GM19043 (cell line): ENCODE measurements around the gene S100PBP.

ENCODE experiments used
- ATAC-seq: cut with Tn5 transposase; IDR thresholded peaks from one replicate; pipeline ENCODE4 v1.9.1; 2021; ENCODE audit warnings: low read depth; ENCODE audit not compliant: unreplicated experiment

Gene S100PBP

DNA sequence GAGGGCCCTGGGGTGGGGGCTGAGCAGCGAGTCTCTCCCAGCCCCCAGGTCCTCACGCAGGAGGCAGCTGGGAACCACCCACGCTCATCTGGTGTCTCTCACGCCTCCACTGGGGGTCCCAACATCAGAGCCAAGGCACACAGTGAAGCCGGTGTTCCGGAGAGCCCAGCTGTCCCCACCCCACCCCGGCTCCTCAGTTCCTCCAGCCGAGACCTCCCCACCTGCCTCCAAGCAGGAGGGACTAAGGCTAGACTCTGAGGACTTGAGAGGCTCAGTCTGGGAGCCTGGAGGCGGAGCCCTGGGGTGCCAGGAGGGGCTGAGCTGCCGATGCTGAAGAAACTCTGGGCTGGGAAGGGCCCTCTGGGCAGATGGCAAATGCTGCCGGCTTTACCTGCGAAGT, 67.3 kb downstream of the S100PBP start:
- no peak for ATAC-seq

DNA sequence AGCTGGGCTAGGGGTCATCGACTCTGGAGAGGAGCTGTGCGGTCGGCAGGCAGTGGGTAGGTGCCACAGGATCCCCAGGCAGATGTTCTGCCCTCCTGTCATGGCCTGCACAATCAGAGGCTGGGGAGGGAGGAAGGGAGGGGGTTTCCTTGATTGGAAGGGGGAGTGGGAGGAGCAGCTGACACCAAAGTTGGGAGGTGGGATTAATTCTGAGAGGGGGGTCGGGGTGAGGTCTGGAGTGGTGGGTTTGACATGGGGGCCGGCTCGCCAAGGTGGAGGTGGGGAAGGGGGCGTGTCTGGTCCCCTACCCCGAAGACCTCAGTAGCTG, 68.2 kb downstream of the S100PBP start:
- ATAC-seq: no peak

DNA sequence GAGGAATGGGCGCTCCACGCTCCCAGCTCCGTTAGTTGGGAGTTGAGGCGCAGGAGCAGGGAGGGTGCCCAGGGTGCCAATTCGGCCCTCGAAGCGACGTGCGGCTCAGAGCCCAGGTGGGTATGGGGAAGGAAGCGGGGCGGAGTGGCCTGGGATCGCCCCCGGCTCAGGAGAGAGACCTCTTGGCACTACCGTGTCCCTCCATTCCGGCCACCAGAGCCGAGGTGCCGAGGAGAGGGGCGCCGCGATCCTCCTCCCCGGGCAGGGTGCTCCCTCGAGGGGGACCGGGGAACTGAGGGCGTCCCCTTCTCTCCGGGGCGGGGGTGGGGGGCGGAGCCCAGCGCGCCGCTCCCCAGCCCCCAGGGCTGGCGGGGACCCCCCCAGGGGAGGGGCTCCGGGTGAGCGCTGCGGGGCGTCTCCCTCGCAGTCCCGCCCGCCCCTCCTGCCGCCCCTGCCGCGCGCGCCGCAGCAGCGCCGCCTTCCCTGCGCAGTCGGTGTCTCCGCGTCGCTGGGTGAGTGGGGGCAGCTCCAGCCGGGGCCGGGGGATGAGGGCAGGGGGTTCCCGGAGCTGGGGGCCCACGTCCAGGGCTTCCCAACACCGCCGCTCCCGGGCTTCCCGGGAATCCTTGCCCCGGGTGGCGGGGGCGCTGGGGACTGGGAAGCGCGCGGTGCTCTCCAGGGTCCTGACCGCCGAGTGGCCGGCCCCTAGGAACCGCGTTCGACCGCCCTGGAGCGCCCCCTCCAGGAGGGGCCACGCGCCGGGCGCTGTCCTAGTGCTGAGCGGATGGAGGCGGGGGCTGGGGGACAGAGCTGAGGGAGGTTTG, 68.8 kb downstream of the S100PBP start, which contains the start of gene HPCA:
Gene HPCA, plus strand, starts transcription at position 488 of the 824 bp plus-strand sequence. CDS start 2,408 bp downstream, outside the sequence.
- no peak for ATAC-seq

DNA sequence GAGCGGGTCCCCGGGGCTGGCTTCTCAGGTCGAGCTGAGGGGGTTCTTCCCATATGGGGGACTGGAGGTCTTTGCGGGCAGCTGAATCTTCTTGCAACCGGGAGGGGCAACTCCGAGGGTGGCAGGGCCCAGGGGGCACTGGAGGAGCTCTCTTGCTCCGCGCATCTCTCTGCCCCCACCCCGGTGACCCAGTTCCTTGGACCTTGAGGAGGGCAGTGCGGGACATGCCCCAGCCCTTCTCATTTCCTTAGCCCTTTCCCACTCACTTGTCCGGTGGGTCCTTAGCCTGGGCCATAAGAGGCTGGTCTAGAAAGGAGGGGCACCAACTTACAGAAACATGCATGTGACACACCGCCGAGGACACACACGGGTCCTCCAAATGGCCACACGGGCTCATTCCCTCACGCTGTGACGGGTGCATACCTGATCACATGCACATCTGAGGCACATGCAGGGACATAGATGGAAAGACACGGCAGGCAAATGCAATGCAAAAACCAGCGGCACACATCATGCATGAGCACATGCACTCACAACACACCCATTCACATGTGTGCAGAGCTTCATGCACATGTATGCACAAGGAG, 69.5 kb downstream of the S100PBP start:
- no peak for ATAC-seq

DNA sequence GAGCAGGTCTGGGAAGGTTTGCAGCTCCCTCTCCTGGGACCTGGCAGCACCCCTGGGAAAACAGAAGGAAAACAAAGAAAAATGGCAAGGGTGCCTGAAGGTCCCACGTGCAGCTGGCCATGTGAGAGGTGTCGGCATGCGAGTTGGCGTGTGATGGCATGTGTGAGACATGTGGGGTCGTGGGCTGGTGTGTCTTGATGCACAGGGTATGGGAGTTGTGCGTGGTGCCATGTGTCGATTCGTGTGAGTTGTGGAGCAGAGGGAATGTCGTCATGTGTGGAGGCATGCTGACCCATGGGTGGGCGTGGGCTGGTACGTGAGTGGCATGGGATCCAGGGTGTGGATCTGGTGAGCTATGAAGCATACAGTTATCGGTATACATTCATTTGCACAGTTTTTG, 70.2 kb downstream of the S100PBP start:
- ATAC-seq: no peak

DNA sequence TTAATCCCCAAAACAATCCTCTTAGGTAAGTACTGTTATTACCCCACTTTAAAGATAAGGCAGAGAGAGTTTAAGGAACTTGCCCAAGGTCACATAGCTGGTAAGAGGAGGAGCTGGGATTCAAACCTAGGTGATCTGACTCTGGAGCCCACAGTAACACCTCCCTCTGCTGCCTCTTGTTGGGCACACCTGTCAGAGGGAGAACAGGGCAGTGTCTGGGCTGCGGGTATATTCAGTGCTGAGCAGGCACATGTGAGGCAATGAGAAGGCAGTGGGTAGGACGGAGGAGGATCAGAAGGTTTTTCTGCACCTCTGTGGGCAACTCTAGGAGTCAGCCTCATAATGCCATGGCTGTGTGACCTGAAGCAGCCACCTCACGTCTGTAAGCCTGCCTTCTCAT, 70.7 kb downstream of the S100PBP start:
- no peak for ATAC-seq

GRCh38 chr1:32888677-32889420, 71.4 kb downstream of the S100PBP start:
- ATAC-seq: no peak

DNA sequence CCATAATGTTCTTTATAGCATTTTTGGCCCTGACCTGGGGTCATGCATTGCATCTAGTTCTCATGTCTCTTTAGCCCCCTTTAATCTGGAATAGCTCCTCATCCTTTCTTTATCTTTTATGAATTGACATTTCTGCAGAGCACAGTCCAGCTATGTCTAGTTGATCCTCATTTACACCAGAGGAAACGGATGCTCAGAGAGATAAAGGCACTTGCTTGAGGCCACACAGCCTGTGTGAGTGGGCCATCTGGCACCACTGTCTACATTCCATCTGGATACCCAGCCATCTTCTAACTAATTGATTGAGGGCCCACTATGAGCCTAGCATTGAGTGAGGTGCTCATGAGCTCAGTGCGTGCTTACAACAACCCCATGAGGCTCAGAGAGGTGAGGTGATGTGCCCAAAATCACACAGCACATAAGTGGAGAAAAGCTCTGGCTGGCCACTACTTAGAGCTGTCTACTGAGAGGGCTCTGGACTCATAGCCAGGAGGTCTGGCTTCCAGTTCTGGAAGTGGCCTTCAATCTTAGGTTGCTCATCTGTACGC, 72.4 kb downstream of the S100PBP start:
- ATAC-seq: no peak

DNA sequence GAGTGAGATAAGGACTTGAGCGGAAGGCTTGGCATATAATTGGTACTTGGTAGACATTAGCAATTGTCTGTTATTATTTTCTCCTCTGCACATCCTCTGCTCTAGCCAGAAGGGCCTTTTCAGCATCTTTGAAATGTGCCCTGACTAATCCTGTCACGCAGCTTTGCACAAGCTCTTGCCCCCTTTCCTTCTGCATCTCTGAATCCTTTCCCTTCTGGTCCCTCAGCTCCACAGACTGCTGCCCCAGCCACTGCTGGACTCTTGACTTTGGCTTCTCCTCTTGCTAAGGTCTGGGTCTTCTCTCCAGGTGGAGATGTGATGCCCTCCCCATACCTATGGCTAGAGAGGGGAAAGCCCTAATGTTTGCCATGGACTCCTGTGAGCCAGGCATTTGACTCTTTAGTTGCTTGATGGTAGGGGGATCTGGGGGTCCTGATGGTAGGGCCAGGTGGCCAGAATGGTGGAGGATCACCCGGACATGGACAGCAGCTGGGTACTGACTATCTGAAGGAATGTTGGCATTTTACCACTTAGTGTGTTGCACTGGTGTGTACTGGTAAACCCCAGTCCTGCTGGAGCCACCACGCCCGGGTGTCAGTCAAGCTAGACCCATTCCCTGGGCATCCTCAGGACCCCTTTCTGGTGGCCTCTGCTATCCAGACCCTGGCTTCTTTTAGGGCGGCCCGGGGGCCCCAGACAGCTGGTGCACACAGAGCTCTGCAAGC, 73.2 kb downstream of the S100PBP start:
- ATAC-seq: no peak

DNA sequence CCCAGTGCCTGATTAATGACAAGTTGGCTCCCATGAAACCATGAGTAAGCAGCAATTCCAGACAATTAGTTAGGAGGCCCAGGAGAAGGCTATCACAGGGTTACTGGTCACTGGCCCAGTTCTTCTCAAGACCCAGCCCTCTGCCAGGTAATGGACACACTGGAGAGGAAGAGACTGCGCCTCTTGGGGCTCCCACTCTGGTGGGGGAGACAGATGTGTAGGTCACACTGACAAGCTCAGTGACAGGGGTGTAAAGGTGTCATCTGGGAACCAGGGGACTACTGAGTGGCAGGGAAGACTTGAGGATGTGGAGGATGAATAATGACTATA, 73.8 kb downstream of the S100PBP start:
- no peak for ATAC-seq

DNA sequence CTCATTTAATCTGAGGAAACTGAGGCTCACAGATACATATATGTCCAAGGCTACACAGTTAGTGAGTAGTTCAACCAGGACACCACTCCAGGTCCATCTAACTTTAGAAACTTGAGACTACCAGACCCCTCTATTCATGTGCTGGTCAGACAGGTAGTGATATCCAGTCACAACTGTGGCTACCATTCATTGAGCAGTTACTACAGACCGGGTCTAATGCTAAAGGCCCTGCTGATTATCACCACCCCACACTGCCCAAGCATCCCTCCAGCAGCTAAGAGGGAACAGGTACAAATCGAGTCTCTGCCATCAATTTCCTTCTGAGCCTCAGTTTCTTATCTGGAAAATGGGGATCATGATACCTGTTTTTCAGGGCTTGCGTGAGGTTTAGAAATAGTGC, 74.2 kb downstream of the S100PBP start:
- ATAC-seq: no peak

DNA sequence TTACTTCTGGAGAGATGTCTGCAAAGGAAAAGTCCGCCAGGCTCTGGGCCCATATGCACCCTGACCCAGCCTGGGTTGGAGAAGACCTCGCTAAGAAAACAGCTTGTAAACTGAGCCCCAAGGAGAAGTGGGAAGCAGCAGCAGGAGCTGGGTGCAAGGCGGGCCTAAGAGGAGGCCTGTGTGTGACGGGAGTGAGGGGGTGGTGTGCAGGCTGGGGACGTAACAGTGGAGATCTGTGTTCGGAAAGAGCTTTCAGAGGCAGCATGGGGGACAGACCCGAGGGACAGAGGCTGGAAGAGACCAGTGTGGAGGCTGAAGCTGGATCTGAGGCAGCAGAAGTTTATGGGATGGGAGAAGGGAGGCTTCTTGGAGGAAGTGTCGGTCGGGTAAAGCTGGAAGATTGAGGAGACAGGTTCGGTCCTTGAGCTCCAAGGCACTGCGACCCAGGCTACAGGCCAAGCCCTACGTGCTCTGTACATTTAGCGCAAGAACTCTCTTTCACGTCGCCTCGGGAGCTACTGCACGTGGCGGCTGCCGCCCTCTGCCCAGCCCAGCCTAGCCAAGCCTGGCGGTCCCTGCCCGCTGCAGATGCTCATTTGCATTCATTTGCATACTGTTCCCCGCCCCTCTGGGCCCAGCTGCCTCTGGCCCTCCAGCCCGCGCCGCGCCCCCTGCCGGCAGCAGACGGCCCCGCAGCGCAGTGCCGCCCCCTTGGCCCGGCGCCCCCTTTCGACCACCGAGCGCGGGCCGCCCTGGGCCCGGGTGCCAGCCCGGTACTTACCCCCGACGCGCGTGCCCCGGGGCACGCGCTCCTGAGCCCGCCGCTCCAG, 75.1 kb downstream of the S100PBP start:
- ATAC-seq: no peak

DNA sequence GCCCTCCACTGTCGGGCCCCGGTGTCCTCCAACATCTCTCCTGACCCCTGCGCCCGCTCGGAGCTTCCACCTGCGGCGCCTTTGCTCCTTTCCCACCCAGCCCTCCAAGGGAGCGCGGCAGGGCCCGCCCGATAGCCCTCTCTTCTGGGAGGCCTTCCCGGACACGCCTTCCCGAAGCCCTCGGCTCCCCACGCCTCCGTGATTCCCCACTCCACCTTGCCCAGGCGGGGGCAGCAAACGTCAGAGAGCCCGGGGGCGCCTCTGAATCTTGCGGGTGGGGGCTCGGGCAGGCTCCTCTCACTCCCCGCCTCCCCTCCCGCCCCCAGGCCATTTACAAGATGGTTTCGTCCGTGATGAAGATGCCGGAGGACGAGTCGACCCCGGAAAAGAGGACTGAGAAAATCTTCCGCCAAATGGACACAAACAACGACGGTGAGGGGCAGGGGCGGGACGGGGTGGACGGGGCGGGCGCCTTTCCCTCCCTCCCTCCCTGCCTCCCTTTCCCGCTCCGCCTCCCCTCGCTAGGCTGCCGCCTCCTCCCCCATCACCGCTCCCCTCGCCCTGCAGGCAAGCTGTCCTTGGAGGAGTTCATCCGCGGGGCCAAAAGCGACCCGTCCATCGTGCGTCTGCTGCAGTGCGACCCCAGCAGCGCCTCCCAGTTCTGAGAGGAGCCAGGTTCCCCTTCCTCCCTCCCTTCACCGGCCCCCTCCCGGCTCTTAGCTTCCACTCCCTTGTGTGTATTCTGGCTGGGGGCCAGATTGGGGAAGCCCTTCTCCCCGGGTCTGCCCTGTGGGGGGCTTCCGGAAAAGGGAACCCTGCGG, 76.0 kb downstream of the S100PBP start:
- ATAC-seq: no peak

DNA sequence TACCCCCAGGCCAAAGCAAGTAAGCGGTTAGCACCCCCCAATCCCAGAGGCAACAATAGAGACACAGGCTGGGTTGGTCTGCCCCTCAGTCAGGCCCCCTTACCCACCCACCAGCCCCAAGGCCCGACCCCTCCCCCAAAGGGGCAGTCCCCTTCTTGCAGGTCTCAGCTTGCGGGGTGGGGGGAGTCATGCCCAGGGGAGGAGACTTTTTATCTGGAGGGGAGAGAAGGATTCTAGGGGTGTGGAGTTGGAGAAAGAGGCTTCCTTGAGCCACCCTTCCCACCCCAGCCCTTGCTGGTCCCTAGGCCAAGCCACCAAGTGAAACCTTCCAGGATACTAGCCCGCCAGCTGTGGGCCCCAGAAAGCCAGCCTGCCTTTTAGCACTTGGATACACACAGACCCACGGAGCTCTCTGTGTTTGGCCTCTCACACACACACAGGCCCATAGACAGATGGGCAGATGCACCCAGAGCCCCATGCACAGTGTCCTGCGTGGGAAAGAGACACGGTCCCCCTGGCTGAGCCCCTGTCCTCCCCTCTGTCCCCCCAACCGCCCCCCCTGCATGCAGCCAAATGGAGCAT, 76.7 kb downstream of the S100PBP start:
- no peak for ATAC-seq

DNA sequence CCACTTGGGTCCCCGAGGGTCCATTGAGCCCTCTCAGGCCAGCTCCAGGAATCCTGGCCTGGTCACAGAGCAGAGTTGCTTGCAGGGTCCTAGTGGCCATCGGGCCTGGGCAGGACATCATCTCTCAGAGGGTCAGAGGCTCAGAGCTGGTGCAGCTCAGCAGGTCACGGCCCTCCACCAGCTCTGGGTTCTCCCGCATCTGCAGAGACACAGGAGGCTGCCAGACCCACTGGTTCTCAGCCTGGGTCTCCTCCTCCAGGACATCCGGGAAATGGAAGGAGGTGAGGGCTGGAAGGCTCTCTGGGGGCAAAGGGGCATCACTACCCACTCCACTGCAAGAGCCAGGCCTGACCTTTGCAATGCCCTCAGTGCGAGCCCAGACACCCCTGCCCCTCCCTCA, 77.2 kb downstream of the S100PBP start:
- no peak for ATAC-seq

DNA sequence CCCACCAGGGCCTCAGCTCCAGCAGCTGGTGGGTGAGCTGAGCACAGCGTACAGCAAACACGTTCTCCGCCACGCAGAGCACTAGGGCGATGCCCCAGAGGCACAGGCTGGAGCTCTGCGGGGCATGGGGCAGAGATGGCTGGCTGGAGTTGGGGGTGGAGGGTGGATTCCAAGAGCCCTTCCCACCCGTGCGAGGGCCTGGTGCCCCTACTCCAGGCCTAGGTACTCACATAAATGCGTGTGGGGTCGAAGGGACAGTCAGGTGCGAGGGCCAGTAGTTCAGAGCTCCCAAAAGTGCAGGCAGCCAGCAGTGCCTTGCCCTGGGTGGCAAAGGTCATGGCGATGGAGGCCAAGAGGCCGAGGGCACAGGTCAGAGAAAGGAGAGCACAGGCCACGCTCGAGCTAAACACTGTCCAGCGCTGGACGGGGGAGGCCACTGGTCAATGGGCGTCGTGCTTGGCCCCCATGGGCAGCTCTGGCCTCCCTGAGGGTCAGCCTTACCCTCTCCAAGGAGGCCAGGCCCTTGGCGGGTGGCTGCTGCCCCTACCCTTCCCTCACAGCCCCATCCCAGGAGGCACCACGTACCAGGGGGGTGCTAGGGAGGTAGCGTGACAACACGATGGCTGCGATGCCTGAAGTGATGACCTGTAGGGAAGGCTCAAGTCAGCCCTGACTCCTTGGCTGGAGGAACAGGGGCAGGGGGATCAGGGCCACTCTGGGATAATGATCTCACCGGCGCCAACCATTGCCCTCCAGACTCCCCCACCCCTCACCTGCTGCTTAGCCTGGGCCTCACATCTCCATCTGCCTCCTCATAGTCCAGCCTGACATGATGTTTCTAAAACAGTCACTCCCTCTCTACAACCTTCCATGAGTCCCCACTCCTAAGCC, 78.1 kb downstream of the S100PBP start:
- ATAC-seq: no peak

GRCh38 chr1:32896451-32896850, 79.0 kb downstream of the S100PBP start:
- no peak for ATAC-seq
